Prostate gland (tissue), 2 donors: ENCODE results near the gene DNAJB13. TPM values are rescaled to one million over a fixed set of nuclear protein-coding genes. Genes with fewer than 3 reads are reported as not detected.
A peak's percentile ranks its signal among the peaks of the same experiment; 100 is the strongest.
"Not testable (repeated sequence)": the region's sequence is repeated elsewhere in the genome, so short reads cannot be mapped to it uniquely, and the experiment has no call there.

ENCODE experiments used
- DNase-seq: peaks from one replicate; pipeline ENCODE4 v3.0.0-alpha.2; 2019; ENCODE audit warnings: low spot score
- H3K27ac ChIP-seq, 2 donors: fragments of 200-600 bp; sonication (generic); 2 replicates each; pipeline ENCODE4 v1.5.1; 2017 to 2019
- H3K27me3 ChIP-seq: fragments of 200-600 bp; sonication (generic); replicated peaks from 2 replicates; pipeline ENCODE4 v1.5.1; 2019; ENCODE audit not compliant: insufficient read depth
- H3K36me3 ChIP-seq, 2 donors: fragments of 200-600 bp; sonication (generic); 1 replicate in 1 of 2; 2 replicates in 1 of 2; pipeline versions ENCODE4 v1.5.1 to v1.8.1; 2017 to 2019
- H3K4me1 ChIP-seq: fragments of 200-600 bp; sonication (generic); replicated peaks from 2 replicates; pipeline ENCODE4 v1.5.1; 2019
- H3K4me3 ChIP-seq, 2 donors: fragments of 200-600 bp; sonication (generic); 2 replicates each; pipeline ENCODE4 v1.5.1; 2017 to 2019
- H3K9me3 ChIP-seq: fragments of 200-600 bp; sonication (generic); 2 replicates; pipeline ENCODE4 v1.5.1; 2017
- POLR2A ChIP-seq: fragments of 450-650 bp; IDR thresholded peaks from one replicate; pipeline ENCODE4 v1.6.1; 2016; ENCODE audit warnings: antibody characterized with exemption, mild to moderate bottlenecking
- POLR2AphosphoS5 ChIP-seq: sonication (generic); formaldehyde crosslinking; IDR thresholded peaks from one replicate; pipeline ENCODE4 v1.6.1; 2017; ENCODE audit warnings: antibody characterized with exemption
- WGBS: methylation state at CpG from one replicate; pipeline ENCODE4 v1.1.5; 2018; 5-methylcytosine and 5-hydroxymethylcytosine counted together
- intact Hi-C: fragments of 100-400 bp; cut with DNase I; formaldehyde crosslinking; loops from one replicate; pipeline ENCODE4 v1.14.2; 2022
- total RNA-seq, 2 donors: library from RNA; depleted of rRNA; stranded (reverse); fragments of >200 nt; gene quantifications; one replicate each; pipeline ENCODE4 v1.1.0, GENCODE V29; 2016
- TF ChIP-seq, protein P1 (sequence below), 4 experiments: fragments of 200-600 bp in 2 of 4; fragments of 450-650 bp in 2 of 4; sonication (generic) in 2 of 4; IDR thresholded peaks; 1 replicate in 3 of 4; 2 replicates in 1 of 4; pipeline ENCODE4 v1.5.1; 2016 to 2019; ENCODE audit warnings: antibody characterized with exemption in 4 of 4, mild to moderate bottlenecking in 2 of 4, moderate library complexity in 2 of 4

Gene DNAJB13
- total RNA-seq, 2 donors from 2014 or later: 0.59 to 1.9 TPM

DNA sequence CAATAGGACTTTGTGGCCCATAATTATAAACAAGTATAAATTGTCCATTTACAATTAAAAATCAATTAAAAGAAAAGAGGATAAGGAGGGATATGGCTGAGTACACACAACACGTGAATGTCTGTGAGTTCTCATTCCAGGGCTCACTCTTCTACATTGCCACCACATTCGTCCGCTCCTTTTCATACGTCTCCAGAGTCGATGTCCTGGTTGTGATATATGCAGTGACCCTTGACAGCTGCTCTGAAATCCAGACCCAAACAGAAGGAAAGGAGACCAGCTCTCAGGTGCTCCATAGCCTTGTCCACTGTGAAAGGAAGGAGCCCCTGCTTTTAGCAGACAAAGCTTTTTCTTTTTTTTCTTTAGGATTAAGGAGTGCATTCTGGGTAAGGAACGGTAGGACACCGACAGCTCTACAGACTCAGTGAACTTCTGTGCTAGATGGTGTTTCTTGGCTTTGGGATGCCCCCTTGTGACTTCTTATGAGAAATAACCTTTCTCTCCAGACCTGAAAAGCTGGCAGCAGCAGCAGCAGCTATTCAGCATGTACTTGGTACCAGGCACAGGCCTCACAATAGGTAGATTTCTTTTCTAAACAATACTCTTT, 19.7 kb upstream of the DNAJB13 start:
- TF ChIP-seq POLR2AphosphoS5: no peak
- TF ChIP-seq, protein P1, sequence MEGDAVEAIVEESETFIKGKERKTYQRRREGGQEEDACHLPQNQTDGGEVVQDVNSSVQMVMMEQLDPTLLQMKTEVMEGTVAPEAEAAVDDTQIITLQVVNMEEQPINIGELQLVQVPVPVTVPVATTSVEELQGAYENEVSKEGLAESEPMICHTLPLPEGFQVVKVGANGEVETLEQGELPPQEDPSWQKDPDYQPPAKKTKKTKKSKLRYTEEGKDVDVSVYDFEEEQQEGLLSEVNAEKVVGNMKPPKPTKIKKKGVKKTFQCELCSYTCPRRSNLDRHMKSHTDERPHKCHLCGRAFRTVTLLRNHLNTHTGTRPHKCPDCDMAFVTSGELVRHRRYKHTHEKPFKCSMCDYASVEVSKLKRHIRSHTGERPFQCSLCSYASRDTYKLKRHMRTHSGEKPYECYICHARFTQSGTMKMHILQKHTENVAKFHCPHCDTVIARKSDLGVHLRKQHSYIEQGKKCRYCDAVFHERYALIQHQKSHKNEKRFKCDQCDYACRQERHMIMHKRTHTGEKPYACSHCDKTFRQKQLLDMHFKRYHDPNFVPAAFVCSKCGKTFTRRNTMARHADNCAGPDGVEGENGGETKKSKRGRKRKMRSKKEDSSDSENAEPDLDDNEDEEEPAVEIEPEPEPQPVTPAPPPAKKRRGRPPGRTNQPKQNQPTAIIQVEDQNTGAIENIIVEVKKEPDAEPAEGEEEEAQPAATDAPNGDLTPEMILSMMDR (IDR thresholded peaks at IDR 0.05): peak in 2 of 4 experiments; percentile 27 to 38
- WGBS: 66% methylated on average over 7 of the region's 7 CpGs
- Histone ChIP-seq H3K36me3 (peaks cover 0 to 6% of the 10 kb centered on the region in 2 donors), H3K27ac (no peak overlapping the region), H3K27me3 (no peaks in the 10 kb centered on the region), H3K9me3 (no peaks in the 10 kb centered on the region), H3K4me1 (no peaks in the 10 kb centered on the region), H3K4me3 (no peak overlapping the region)
- no peak for DNase-seq
- intact Hi-C loops: no loop called here

DNA sequence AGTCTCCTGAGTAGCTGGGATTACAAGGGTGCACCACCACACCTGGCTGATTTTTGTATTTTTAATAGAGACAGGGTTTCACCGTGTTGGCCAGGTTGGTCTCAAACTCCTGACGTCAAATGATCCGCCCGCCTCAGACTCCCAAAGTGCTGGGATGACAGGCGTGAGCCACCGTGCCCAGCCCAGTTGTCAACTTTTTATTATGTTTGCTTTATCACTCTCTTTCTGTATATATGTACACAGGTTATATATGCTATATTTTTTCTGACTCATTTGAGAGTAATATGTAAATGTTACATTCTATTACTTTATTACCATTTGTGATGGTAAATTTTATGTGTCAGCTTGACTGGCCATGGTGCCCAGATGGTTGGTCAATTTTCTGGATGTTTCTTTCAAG, 18.9 kb upstream of the DNAJB13 start:
- H3K4me1 ChIP-seq: no peaks in the 10 kb centered on the region
- no peak overlapping the region for H3K4me3 ChIP-seq
- H3K27me3 ChIP-seq: no peaks in the 10 kb centered on the region
- H3K27ac ChIP-seq: no peak overlapping the region
- TF ChIP-seq, protein P1 (IDR thresholded peaks at IDR 0.05): no peak
- TF ChIP-seq POLR2A (no peak), POLR2AphosphoS5 (no peak)
- H3K9me3 ChIP-seq: no peaks in the 10 kb centered on the region
- no peak for DNase-seq
- 79% methylated on average over 6 of the region's 6 CpGs for WGBS
- intact Hi-C loops: no loop called here
- peaks cover 0 to 6% of the 10 kb centered on the region in 2 donors for H3K36me3 ChIP-seq

DNA sequence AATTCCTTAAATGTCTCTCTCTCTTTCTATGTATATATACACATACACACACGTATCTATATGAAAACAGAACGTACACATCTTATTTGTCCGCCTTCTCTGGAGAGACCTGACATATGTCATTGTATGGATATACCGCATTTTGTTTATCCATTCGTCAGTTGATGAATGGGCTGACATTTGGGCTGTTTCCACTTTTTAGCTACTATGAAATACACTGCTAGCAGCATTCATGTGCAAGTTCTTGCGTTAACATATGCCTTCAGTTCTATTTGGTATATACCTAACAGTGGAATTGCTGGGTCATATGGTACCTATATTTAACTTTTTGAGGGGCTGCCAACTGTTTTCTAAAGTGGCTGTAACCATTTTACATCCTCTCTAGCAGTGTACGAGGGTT, 18.0 kb upstream of the DNAJB13 start:
- Histone ChIP-seq H3K9me3 (no peaks in the 10 kb centered on the region), H3K27me3 (no peaks in the 10 kb centered on the region), H3K4me3 (no peak overlapping the region), H3K4me1 (no peaks in the 10 kb centered on the region), H3K36me3 (peaks cover 0 to 2% of the 10 kb centered on the region in 2 donors), H3K27ac (no peak overlapping the region)
- TF ChIP-seq, protein P1 (IDR thresholded peaks at IDR 0.05): no peak
- TF ChIP-seq POLR2A: no peak
- no peak for TF ChIP-seq POLR2AphosphoS5
- intact Hi-C loops: no loop called here
- no peak for DNase-seq
- WGBS: 93% methylated on average over 7 of the region's 7 CpGs

DNA sequence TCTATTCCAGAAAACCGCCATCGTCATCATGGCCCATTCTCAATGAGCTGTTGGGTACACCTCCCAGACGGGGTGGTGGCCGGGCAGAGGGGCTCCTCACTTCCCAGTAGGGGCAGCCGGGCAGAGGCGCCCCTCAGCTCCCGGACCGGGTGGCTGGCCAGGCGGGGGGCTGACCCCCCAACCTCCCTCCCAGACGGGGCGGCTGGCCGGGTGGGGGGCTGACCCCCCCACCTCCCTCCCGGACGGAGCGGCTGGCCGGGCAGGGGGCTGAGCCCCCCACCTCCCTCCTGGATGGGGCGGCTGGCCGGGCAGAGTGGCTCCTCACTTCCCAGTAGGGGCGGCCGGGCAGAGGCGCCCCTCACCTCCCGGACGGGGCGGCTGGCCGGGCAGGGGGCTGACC, 14.8 kb upstream of the DNAJB13 start:
- intact Hi-C loops, H3K9me3 ChIP-seq, H3K27ac ChIP-seq, H3K36me3 ChIP-seq, H3K4me3 ChIP-seq, H3K4me1 ChIP-seq, DNase-seq, H3K27me3 ChIP-seq: not testable (repeated sequence)
- 90% methylated on average over 2 of the region's 25 CpGs for WGBS

DNA sequence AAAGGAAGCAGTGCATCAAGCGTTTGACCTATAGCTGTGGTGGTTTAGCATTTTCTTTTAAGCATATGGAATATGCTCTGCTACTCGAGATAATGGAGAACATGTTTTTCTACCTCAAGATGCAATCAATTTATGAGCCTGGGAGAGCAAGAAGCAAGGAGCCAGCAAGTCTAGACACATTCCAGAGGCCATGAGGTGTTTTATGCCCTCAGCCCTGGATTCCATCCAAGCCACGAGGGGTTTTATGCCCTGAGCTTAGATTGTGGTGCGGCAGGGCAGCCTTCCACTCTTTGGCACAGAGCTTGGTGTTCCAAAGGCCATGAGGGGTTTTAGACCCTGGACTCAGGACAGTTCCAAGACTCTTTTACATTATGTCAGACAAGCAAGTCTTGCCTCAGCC, 11.7 kb upstream of the DNAJB13 start:
- H3K4me3 ChIP-seq: no peak overlapping the region
- no peaks in the 10 kb centered on the region for H3K27me3 ChIP-seq
- H3K27ac ChIP-seq: no peak overlapping the region
- TF ChIP-seq, protein P1 (IDR thresholded peaks at IDR 0.05): no peak
- TF ChIP-seq POLR2AphosphoS5: no peak
- TF ChIP-seq POLR2A: no peak
- no peaks in the 10 kb centered on the region for H3K9me3 ChIP-seq
- H3K36me3 ChIP-seq: no peaks in the 10 kb centered on the region
- H3K4me1 ChIP-seq: no peaks in the 10 kb centered on the region
- no peak for DNase-seq
- intact Hi-C loops: no loop called here
- 52% methylated on average over 4 of the region's 4 CpGs for WGBS
